Fibroblast of mammary gland (primary cell): ENCODE data around the gene DDX51.
A peak's percentile ranks its signal among the peaks of the same experiment; 100 is the strongest.

Source experiments
- DNase-seq: peaks from one replicate; pipeline ENCODE4 v3.0.0-alpha.2; 2010; ENCODE audit warnings: low read depth
- H3K4me3 ChIP-seq: 2 replicates; pipeline ENCODE4 v1.5.1; 2011; ENCODE audit warnings: low read depth, mild to moderate bottlenecking, low read length, moderate library complexity; ENCODE audit not compliant: control insufficient read depth
- CTCF ChIP-seq: conservative IDR thresholded peaks from 2 replicates; pipeline ENCODE4 v1.5.1; 2011; ENCODE audit warnings: low read depth, low read length, inconsistent platforms; ENCODE audit not compliant: control insufficient read depth, insufficient read depth

The DDX51 gene

GRCh38 chr12:132165584-132165983, 21.5 kb upstream of the DDX51 start:
- no peak overlapping the region for H3K4me3 ChIP-seq
- no peak for DNase-seq
- no peak for TF ChIP-seq CTCF

GRCh38 chr12:132164426-132164825, 20.3 kb upstream of the DDX51 start:
- TF ChIP-seq CTCF: no peak
- no peak overlapping the region for H3K4me3 ChIP-seq

GRCh38 chr12:132163911-132164288, 19.8 kb upstream of the DDX51 start:
- no peak overlapping the region for H3K4me3 ChIP-seq
- peak; percentile 18 for TF ChIP-seq CTCF
- no peak for DNase-seq

More at GRCh38 chr12:132164426-132164825, 20.3 kb upstream of the DDX51 start:
- no peak for DNase-seq

- DNase-seq: no peak
- H3K4me3 ChIP-seq: no peak overlapping the region
Measured at GRCh38 chr12:132163041-132163910, 19.2 kb upstream of the DDX51 start.

GRCh38 chr12:132162508-132163031, 18.5 kb upstream of the DDX51 start:
- no peak for TF ChIP-seq CTCF
- H3K4me3 ChIP-seq: no peak overlapping the region
- DNase-seq: peak; percentile 79

More at GRCh38 chr12:132163041-132163910, 19.2 kb upstream of the DDX51 start:
- no peak for TF ChIP-seq CTCF

GRCh38 chr12:132161796-132162507, 17.8 kb upstream of the DDX51 start:
- no peak overlapping the region for H3K4me3 ChIP-seq
- DNase-seq: no peak
- no peak for TF ChIP-seq CTCF
